Astrocyte (in vitro differentiated cells and primary cell): ENCODE measurements around the gene IKBKG.

ENCODE experiments used
- EZH2 ChIP-seq: IDR thresholded peaks from 2 replicates; pipeline ENCODE4 v1.6.1; 2012; ENCODE audit warnings: mild to moderate bottlenecking, low read length, inconsistent platforms; ENCODE audit not compliant: insufficient read depth
- TF ChIP-seq, protein P1 (sequence below): IDR thresholded peaks from 2 replicates; pipeline ENCODE4 v1.5.1; 2011; ENCODE audit warnings: low read depth, mild to moderate bottlenecking, inconsistent platforms, low read length, moderate library complexity; ENCODE audit not compliant: insufficient read depth

- TF ChIP-seq, protein P1, sequence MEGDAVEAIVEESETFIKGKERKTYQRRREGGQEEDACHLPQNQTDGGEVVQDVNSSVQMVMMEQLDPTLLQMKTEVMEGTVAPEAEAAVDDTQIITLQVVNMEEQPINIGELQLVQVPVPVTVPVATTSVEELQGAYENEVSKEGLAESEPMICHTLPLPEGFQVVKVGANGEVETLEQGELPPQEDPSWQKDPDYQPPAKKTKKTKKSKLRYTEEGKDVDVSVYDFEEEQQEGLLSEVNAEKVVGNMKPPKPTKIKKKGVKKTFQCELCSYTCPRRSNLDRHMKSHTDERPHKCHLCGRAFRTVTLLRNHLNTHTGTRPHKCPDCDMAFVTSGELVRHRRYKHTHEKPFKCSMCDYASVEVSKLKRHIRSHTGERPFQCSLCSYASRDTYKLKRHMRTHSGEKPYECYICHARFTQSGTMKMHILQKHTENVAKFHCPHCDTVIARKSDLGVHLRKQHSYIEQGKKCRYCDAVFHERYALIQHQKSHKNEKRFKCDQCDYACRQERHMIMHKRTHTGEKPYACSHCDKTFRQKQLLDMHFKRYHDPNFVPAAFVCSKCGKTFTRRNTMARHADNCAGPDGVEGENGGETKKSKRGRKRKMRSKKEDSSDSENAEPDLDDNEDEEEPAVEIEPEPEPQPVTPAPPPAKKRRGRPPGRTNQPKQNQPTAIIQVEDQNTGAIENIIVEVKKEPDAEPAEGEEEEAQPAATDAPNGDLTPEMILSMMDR: no peak
- TF ChIP-seq EZH2: no peak
These were observed 18.2 kb upstream of the IKBKG start for GRCh38 chrX:154529206-154529612.
